ENCODE measurements around the gene P2RX1.

Gene P2RX1

GRCh38 chr17:3907483-3908216 is 8.6 kb downstream of the P2RX1 start:
- no peak for DNase-seq (ENCODE audit: low read depth, low spot score)

- no peak for DNase-seq (ENCODE audit: low read depth, low spot score)
These were observed 9.4 kb downstream of the P2RX1 start for GRCh38 chr17:3906881-3907280.

GRCh38 chr17:3905017-3905520 is 11.2 kb downstream of the P2RX1 start:
- no peak for DNase-seq (ENCODE audit: low read depth, low spot score)

- no peak for DNase-seq (ENCODE audit: low read depth, low spot score)
These were observed 11.8 kb downstream of the P2RX1 start for GRCh38 chr17:3904501-3904900.

- no peak for DNase-seq (ENCODE audit: low read depth, low spot score)
These were observed 12.4 kb downstream of the P2RX1 start for GRCh38 chr17:3903881-3904290.

- no peak for DNase-seq (ENCODE audit: low read depth, low spot score)
These were observed 13.0 kb downstream of the P2RX1 start for GRCh38 chr17:3903051-3903825.

GRCh38 chr17:3900646-3901045 is 15.6 kb downstream of the P2RX1 start:
- no peak for DNase-seq (ENCODE audit: low read depth, low spot score)

- DNase-seq (ENCODE audit: low read depth, low spot score): no peak
These were observed 18.5 kb downstream of the P2RX1 start for GRCh38 chr17:3897731-3898130.

GRCh38 chr17:3896968-3897235 is 19.4 kb downstream of the P2RX1 start:
- DNase-seq (ENCODE audit: low read depth, low spot score): no peak

- DNase-seq (ENCODE audit: low read depth, low spot score): no peak
These were observed 19.9 kb downstream of the P2RX1 start for GRCh38 chr17:3896108-3896967.

- no peak for DNase-seq (ENCODE audit: low read depth, low spot score)
These were observed 20.9 kb downstream of the P2RX1 start for GRCh38 chr17:3895354-3895753.

GRCh38 chr17:3894911-3895343 is 21.3 kb downstream of the P2RX1 start:
- DNase-seq (ENCODE audit: low read depth, low spot score): no peak

GRCh38 chr17:3894188-3894587 is 22.1 kb downstream of the P2RX1 start:
- DNase-seq (ENCODE audit: low read depth, low spot score): no peak

GRCh38 chr17:3893720-3894116 is 22.5 kb downstream of the P2RX1 start:
- DNase-seq (ENCODE audit: low read depth, low spot score): no peak

- no peak for DNase-seq (ENCODE audit: low read depth, low spot score)
These were observed 23.1 kb downstream of the P2RX1 start, which contains the start of gene CAMKK1 for GRCh38 chr17:3893003-3893719. Gene CAMKK1 (minus strand): TSS chr17:3893053. CDS start chr17:3885687, 7,366 bp downstream.

GRCh38 chr17:3892095-3892998 is 23.9 kb downstream of the P2RX1 start:
- no peak for DNase-seq (ENCODE audit: low read depth, low spot score)

GRCh38 chr17:3891626-3892094 is 24.6 kb downstream of the P2RX1 start:
- no peak for DNase-seq (ENCODE audit: low read depth, low spot score)

GRCh38 chr17:3890878-3891219 is 25.4 kb downstream of the P2RX1 start:
- DNase-seq (ENCODE audit: low read depth, low spot score): no peak

- DNase-seq (ENCODE audit: low read depth, low spot score): peak; percentile 75
These were observed 26.0 kb downstream of the P2RX1 start for GRCh38 chr17:3890082-3890877.
